Fibroblast of lung (primary cell): ENCODE results near the gene REC114. TPM values are rescaled to one million over a fixed set of nuclear protein-coding genes. Genes with fewer than 3 reads are reported as not detected.

Experiments
- DNase-seq, 2 donors: peaks; one replicate each; pipeline versions ENCODE4 v3.0.0 to v3.0.0-alpha.2; 2010; ENCODE audit warnings: low read depth in 2 of 2
- H2AFZ ChIP-seq: 2 replicates; pipeline ENCODE4 v1.5.1; 2012; ENCODE audit warnings: low read length, control low read depth, inconsistent platforms
- H3K27ac ChIP-seq: 2 replicates; pipeline ENCODE4 v1.5.1; 2011; ENCODE audit warnings: low read length, control low read depth; ENCODE audit not compliant: insufficient read depth
- H3K27me3 ChIP-seq: 2 replicates; pipeline ENCODE4 v1.5.1; 2011; ENCODE audit warnings: mild to moderate bottlenecking, low read length; ENCODE audit not compliant: control insufficient read depth, insufficient read depth
- H3K36me3 ChIP-seq: 2 replicates; pipeline ENCODE4 v1.5.1; 2011; ENCODE audit warnings: low read length; ENCODE audit not compliant: control insufficient read depth, insufficient read depth
- H3K4me1 ChIP-seq: 2 replicates; pipeline ENCODE4 v1.5.1; 2011; ENCODE audit warnings: low read length; ENCODE audit not compliant: control insufficient read depth, insufficient read depth; ENCODE audit errors: extremely low read depth
- H3K4me2 ChIP-seq: 2 replicates; pipeline ENCODE4 v1.5.1; 2011; ENCODE audit warnings: low read length, control low read depth; ENCODE audit not compliant: insufficient read depth; ENCODE audit errors: extremely low read depth
- H3K4me3 ChIP-seq, 4 experiments: fragments of 200-600 bp in 1 of 4; sonication (generic) in 1 of 4; replicated peaks in 1 of 4; 2 replicates each; pipeline ENCODE4 v1.5.1; 2011 to 2016; ENCODE audit warnings: low read length in 4 of 4, low read depth in 3 of 4, mild to moderate bottlenecking in 3 of 4, control low read depth in 2 of 4, inconsistent platforms in 1 of 4, mixed read lengths in 1 of 4; ENCODE audit not compliant: insufficient read depth in 1 of 4; ENCODE audit errors: control extremely low read depth in 1 of 4
- H3K79me2 ChIP-seq: 2 replicates; pipeline ENCODE4 v1.5.1; 2012; ENCODE audit warnings: mild to moderate bottlenecking, low read length, inconsistent platforms; ENCODE audit not compliant: control insufficient read depth, insufficient read depth
- H3K9ac ChIP-seq: 2 replicates; pipeline ENCODE4 v1.5.1; 2011; ENCODE audit warnings: mild to moderate bottlenecking, low read length, control low read depth; ENCODE audit not compliant: insufficient read depth
- H3K9me3 ChIP-seq: 2 replicates; pipeline ENCODE4 v1.5.1; 2012; ENCODE audit warnings: low read depth, low read length; ENCODE audit not compliant: control insufficient read depth, insufficient read depth
- H4K20me1 ChIP-seq: 2 replicates; pipeline ENCODE4 v1.5.1; 2011; ENCODE audit warnings: low read length; ENCODE audit not compliant: control insufficient read depth, insufficient read depth; ENCODE audit errors: extremely low read depth
- CTCF ChIP-seq, 2 donors: IDR thresholded peaks in 1 of 2; conservative IDR thresholded peaks in 1 of 2; 1 replicate in 1 of 2; 2 replicates in 1 of 2; pipeline ENCODE4 v1.5.1; 2011 to 2012; ENCODE audit warnings: low read length in 2 of 2, control low read depth in 1 of 2, inconsistent platforms in 1 of 2, low read depth in 1 of 2, mild to moderate bottlenecking in 1 of 2
- EZH2 ChIP-seq: IDR thresholded peaks from 2 replicates; pipeline ENCODE4 v1.5.1; 2012; ENCODE audit warnings: low read length, control low read depth, mild to moderate bottlenecking; ENCODE audit errors: missing control alignments
- polyA plus RNA-seq, 2 donors: library from polyadenylated mRNA; depleted of rRNA in 1 of 2; stranded (reverse) in 1 of 2; unstranded in 1 of 2; fragments of >200 nt; gene quantifications; 2 replicates each; pipeline ENCODE4 v1.2.1, GENCODE V29; 2011 to 2012; ENCODE audit warnings: missing spikeins in 1 of 2
- total RNA-seq: library from RNA; depleted of rRNA; stranded (reverse); fragments of >200 nt; gene quantifications from 2 replicates; pipeline ENCODE4 v1.2.1, GENCODE V29; 2014

Gene REC114
- total and polyA plus RNA-seq, 2 donors (not counting 1 experiment from before 2014, with no cell fraction given) = not detected

- TF ChIP-seq CTCF (conservative IDR thresholded peaks at IDR 0.05 in 1 of 2, IDR thresholded peaks at IDR 0.05 in 1 of 2; ENCODE audit: low read depth in 1 of 2, low read length in 2 of 2) (no peak), EZH2 (no peak)
- no peaks in the 10 kb centered on the region for H3K9me3 ChIP-seq
- no peak overlapping the region for H3K4me2 ChIP-seq
- H3K27me3 ChIP-seq = no peaks in the 10 kb centered on the region
- no peak overlapping the region for H3K4me3 ChIP-seq
- no peaks in the 10 kb centered on the region for H3K4me1 ChIP-seq
- H2AFZ ChIP-seq = no peak overlapping the region
- no peaks in the 10 kb centered on the region for H4K20me1 ChIP-seq
- DNase-seq = no peak
- no peak overlapping the region for H3K27ac ChIP-seq
- H3K36me3 ChIP-seq = no peaks in the 10 kb centered on the region
- H3K79me2 ChIP-seq = no peaks in the 10 kb centered on the region
- H3K9ac ChIP-seq = no peak overlapping the region
These were observed 84.6 kb downstream of the REC114 start for GRCh38 chr15:73527598-73527997.

- Histone ChIP-seq H3K27me3 (no peaks in the 10 kb centered on the region), H3K79me2 (no peaks in the 10 kb centered on the region), H3K4me1 (no peaks in the 10 kb centered on the region), H3K27ac (no peak overlapping the region), H3K4me3 (no peak overlapping the region), H3K36me3 (no peaks in the 10 kb centered on the region), H3K4me2 (no peak overlapping the region), H3K9me3 (no peaks in the 10 kb centered on the region), H4K20me1 (no peaks in the 10 kb centered on the region), H2AFZ (no peak overlapping the region), H3K9ac (no peak overlapping the region)
- TF ChIP-seq CTCF (conservative IDR thresholded peaks at IDR 0.05 in 1 of 2, IDR thresholded peaks at IDR 0.05 in 1 of 2; ENCODE audit: low read depth in 1 of 2, low read length in 2 of 2) (no peak), EZH2 (no peak)
- DNase-seq = peak; percentile 9 to 20
These were observed 87.7 kb downstream of the REC114 start for GRCh38 chr15:73530649-73531048.

- DNase-seq = no peak
These were observed 95.2 kb downstream of the REC114 start for GRCh38 chr15:73538123-73538522.

More at GRCh38 chr15:73538123-73538522, 95.2 kb downstream of the REC114 start:
- H4K20me1 ChIP-seq = no peaks in the 10 kb centered on the region
- no peaks in the 10 kb centered on the region for H3K4me1 ChIP-seq
- no peak overlapping the region for H2AFZ ChIP-seq
- no peaks in the 10 kb centered on the region for H3K9me3 ChIP-seq
- TF ChIP-seq EZH2 (no peak), CTCF (conservative IDR thresholded peaks at IDR 0.05 in 1 of 2, IDR thresholded peaks at IDR 0.05 in 1 of 2; ENCODE audit: low read depth in 1 of 2, low read length in 2 of 2) (no peak)
- H3K27me3 ChIP-seq = no peaks in the 10 kb centered on the region
- H3K79me2 ChIP-seq = no peaks in the 10 kb centered on the region
- H3K27ac ChIP-seq = no peak overlapping the region
- no peaks in the 10 kb centered on the region for H3K36me3 ChIP-seq
- H3K4me2 ChIP-seq = no peak overlapping the region
- H3K9ac ChIP-seq = no peak overlapping the region
- no peak overlapping the region for H3K4me3 ChIP-seq
